SK-N-SH treated with all-trans-retinoic acid at 6 μM for 48 hours (cell line): ENCODE results near the gene RFPL4A.
"Not testable (repeated sequence)": the region's sequence is repeated elsewhere in the genome, so short reads cannot be mapped to it uniquely, and the experiment has no call there.

Source experiments
- ATAC-seq: fragments of 200-7000 bp; cut with Tn5 transposase; 3 replicates; pipeline ENCODE4 v1.9.1; 2020; ENCODE audit warnings: mild to moderate bottlenecking, moderate library complexity
- ARNTL ChIP-seq: fragments of 450-650 bp; formaldehyde crosslinking; IDR thresholded peaks from 2 replicates; pipeline ENCODE4 v1.5.0; 2020; ENCODE audit warnings: low read depth, mild to moderate bottlenecking, moderate library complexity, borderline replicate concordance
- BACH2 ChIP-seq: fragments of 250-450 bp; sonication (Bioruptor Pico); IDR thresholded peaks from 2 replicates; pipeline ENCODE4 v1.9.0; 2021; ENCODE audit warnings: mild to moderate bottlenecking, borderline replicate concordance
- CSDC2 ChIP-seq: fragments of 250-450 bp; sonication (Bioruptor Pico); IDR thresholded peaks from 2 replicates; pipeline ENCODE4 v1.5.0; 2020; ENCODE audit warnings: mild to moderate bottlenecking, moderate library complexity
- CSRNP3 ChIP-seq: fragments of 250-450 bp; sonication (Bioruptor Pico); IDR thresholded peaks from 2 replicates; pipeline ENCODE4 v1.5.1; 2021; ENCODE audit warnings: mild to moderate bottlenecking, moderate library complexity
- ESRRG ChIP-seq: fragments of 250-450 bp; sonication (Bioruptor Pico); IDR thresholded peaks from 2 replicates; pipeline ENCODE4 v1.6.1; 2021; ENCODE audit warnings: mild to moderate bottlenecking
- GLIS3 ChIP-seq: fragments of 250-450 bp; sonication (Bioruptor Pico); IDR thresholded peaks from 2 replicates; pipeline ENCODE4 v1.5.0; 2020; ENCODE audit warnings: mild to moderate bottlenecking, moderate library complexity
- ISL1 ChIP-seq: fragments of 250-450 bp; sonication (Bioruptor Pico); IDR thresholded peaks from 2 replicates; pipeline ENCODE4 v2.1.2; 2022; ENCODE audit warnings: mild to moderate bottlenecking, moderate library complexity
- OSR1 ChIP-seq: fragments of 250-450 bp; sonication (Bioruptor Pico); IDR thresholded peaks from 2 replicates; pipeline ENCODE4 v1.8.0; 2022; ENCODE audit warnings: moderate library complexity, mild to moderate bottlenecking, inconsistent platforms
- PATZ1 ChIP-seq: fragments of 250-450 bp; sonication (Bioruptor Pico); IDR thresholded peaks from 2 replicates; pipeline ENCODE4 v1.8.0; 2020; ENCODE audit warnings: mild to moderate bottlenecking, moderate library complexity, borderline replicate concordance
- POU6F1 ChIP-seq: fragments of 250-450 bp; sonication (Bioruptor Pico); IDR thresholded peaks from 2 replicates; pipeline ENCODE4 v1.8.0; 2021; ENCODE audit warnings: low read depth, mild to moderate bottlenecking, moderate library complexity, borderline replicate concordance
- RARB ChIP-seq: fragments of 250-450 bp; sonication (Bioruptor Pico); IDR thresholded peaks from 2 replicates; pipeline ENCODE4 v1.8.0; 2021; ENCODE audit warnings: mild to moderate bottlenecking, moderate library complexity
- SNAI2 ChIP-seq: fragments of 250-450 bp; sonication (Bioruptor Pico); IDR thresholded peaks from 2 replicates; pipeline ENCODE4 v1.5.0; 2020; ENCODE audit warnings: mild to moderate bottlenecking, moderate library complexity
- TCF4 ChIP-seq: fragments of 250-450 bp; sonication (Bioruptor Pico); IDR thresholded peaks from 2 replicates; pipeline ENCODE4 v1.8.0; 2021; ENCODE audit warnings: mild to moderate bottlenecking, moderate library complexity, borderline replicate concordance
- TOX ChIP-seq: fragments of 250-450 bp; sonication (Bioruptor Pico); IDR thresholded peaks from 2 replicates; pipeline ENCODE4 v1.8.0; 2021; ENCODE audit warnings: mild to moderate bottlenecking, moderate library complexity, borderline replicate concordance
- ZC3H10 ChIP-seq: fragments of 250-450 bp; sonication (Bioruptor Pico); IDR thresholded peaks from 2 replicates; pipeline ENCODE4 v1.5.1; 2021; ENCODE audit warnings: mild to moderate bottlenecking, moderate library complexity
- ZFP3 ChIP-seq: fragments of 250-450 bp; sonication (Bioruptor Pico); IDR thresholded peaks from 2 replicates; pipeline ENCODE4 v1.5.0; 2020; ENCODE audit warnings: mild to moderate bottlenecking, moderate library complexity
- ZNF70 ChIP-seq: fragments of 450-650 bp; formaldehyde crosslinking; IDR thresholded peaks from 2 replicates; pipeline ENCODE4 v1.5.0; 2020; ENCODE audit warnings: mild to moderate bottlenecking, moderate library complexity
- ZNF8 ChIP-seq: fragments of 450-650 bp; formaldehyde crosslinking; IDR thresholded peaks from 2 replicates; pipeline ENCODE4 v1.5.0; 2020; ENCODE audit warnings: mild to moderate bottlenecking, moderate library complexity

RFPL4A gene

GRCh38 chr19:55750715-55751114 lies 8.2 kb upstream of the RFPL4A start (continued):
- TF ChIP-seq PATZ1 (CRISPR knock-in tag) (no peak), ARNTL (CRISPR knock-in tag) (no peak), GLIS3 (no peak), TOX (CRISPR knock-in tag) (no peak), SNAI2 (no peak)

- ATAC-seq = no peak
- TF ChIP-seq RARB (CRISPR knock-in tag) (no peak), ZFP3 (no peak), OSR1 (CRISPR knock-in tag) (no peak), GLIS3 (no peak), ZC3H10 (no peak), BACH2 (no peak), ESRRG (CRISPR knock-in tag) (no peak), PATZ1 (CRISPR knock-in tag) (no peak), SNAI2 (no peak), CSDC2 (no peak), POU6F1 (CRISPR knock-in tag) (no peak), ARNTL (CRISPR knock-in tag) (no peak), TCF4 (CRISPR knock-in tag) (no peak), ZNF8 (CRISPR knock-in tag) (no peak)
These were observed 5.5 kb upstream of the RFPL4A start for GRCh38 chr19:55753401-55753800.

- ATAC-seq = not testable (repeated sequence)
These were observed 2.1 kb upstream of the RFPL4A start for GRCh38 chr19:55756808-55757207.

- TF ChIP-seq POU6F1 (CRISPR knock-in tag) (no peak), ISL1 (CRISPR knock-in tag) (no peak)
- no peak for ATAC-seq
These were observed 7.6 kb downstream of the RFPL4A start for GRCh38 chr19:55766466-55766865.

GRCh38 chr19:55768818-55769217 lies 9.9 kb downstream of the RFPL4A start, which contains the start of gene RFPL4AL1:
Gene RFPL4AL1 (plus strand): TSS chr19:55769118. CDS start chr19:55771805, 2,687 bp downstream.
- ATAC-seq = not testable (repeated sequence)

GRCh38 chr19:55769632-55770031 lies 10.7 kb downstream of the RFPL4A start:
- not testable (repeated sequence) for ATAC-seq

GRCh38 chr19:55777528-55777927 lies 18.6 kb downstream of the RFPL4A start:
- ATAC-seq = no peak
- no peak for TF ChIP-seq BACH2
- no peak for TF ChIP-seq CSRNP3 (CRISPR knock-in tag)
- no peak for TF ChIP-seq ARNTL (CRISPR knock-in tag)
- TF ChIP-seq POU6F1 (CRISPR knock-in tag) = no peak
- TF ChIP-seq CSDC2 = no peak
- TF ChIP-seq SNAI2 = no peak
- TF ChIP-seq ZFP3 = no peak
- no peak for TF ChIP-seq ESRRG (CRISPR knock-in tag)
- TF ChIP-seq ZNF70 (CRISPR knock-in tag) = no peak
- no peak for TF ChIP-seq ZC3H10
- no peak for TF ChIP-seq ISL1 (CRISPR knock-in tag)
